Left lobe of liver (tissue), 2 donors: ENCODE data around the gene ADCYAP1R1. TPM values are rescaled to one million over a fixed set of nuclear protein-coding genes. Genes with fewer than 3 reads are reported as not detected.
"Not testable (repeated sequence)": the region's sequence is repeated elsewhere in the genome, so short reads cannot be mapped to it uniquely, and the experiment has no call there.

Experiments used
- ATAC-seq: fragments of 200-7000 bp; cut with Tn5 transposase; one replicate; pipeline ENCODE4 v1.9.1; 2020; ENCODE audit warnings: mild to moderate bottlenecking, moderate library complexity
- DNase-seq: peaks from one replicate; pipeline ENCODE4 v3.0.0-alpha.2; 2020; ENCODE audit warnings: low spot score
- total RNA-seq: library from RNA; stranded (reverse); gene quantifications from one replicate; pipeline ENCODE4 v1.2.1, GENCODE V29; 2021
- donor health status: DM: no; HTN: no; CAD: no; lungs with moderate emphysema.
- donor health status: DM: no; HTN: yes; CAD: no.

Gene ADCYAP1R1
- total RNA-seq, 1 donor from 2014 or later, result 0.65 TPM

- no peak for DNase-seq
- no peak for ATAC-seq
Measured at GRCh38 chr7:31123726-31124125, 71.6 kb downstream of the ADCYAP1R1 start.

DNA sequence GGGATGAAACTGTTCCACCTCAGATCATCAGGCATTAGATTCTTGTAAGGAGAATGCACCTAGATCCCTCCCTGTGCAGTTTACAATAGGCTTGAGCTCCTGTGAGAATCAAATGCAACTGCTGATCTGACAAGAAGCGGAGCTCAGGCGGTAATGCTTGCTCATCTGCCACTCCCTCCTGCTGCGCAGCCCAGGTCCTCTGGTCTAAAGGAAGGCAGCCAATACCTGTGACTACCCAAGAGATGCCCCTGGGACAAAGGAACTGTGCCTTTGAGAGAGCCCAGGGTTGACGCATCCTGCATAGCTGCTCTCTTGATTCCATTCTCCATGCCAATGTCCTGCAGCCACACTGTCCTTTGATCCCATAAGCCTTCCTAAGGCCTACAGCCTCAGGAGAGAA, 73.1 kb downstream of the ADCYAP1R1 start:
- no peak for ATAC-seq
- no peak for DNase-seq

DNA sequence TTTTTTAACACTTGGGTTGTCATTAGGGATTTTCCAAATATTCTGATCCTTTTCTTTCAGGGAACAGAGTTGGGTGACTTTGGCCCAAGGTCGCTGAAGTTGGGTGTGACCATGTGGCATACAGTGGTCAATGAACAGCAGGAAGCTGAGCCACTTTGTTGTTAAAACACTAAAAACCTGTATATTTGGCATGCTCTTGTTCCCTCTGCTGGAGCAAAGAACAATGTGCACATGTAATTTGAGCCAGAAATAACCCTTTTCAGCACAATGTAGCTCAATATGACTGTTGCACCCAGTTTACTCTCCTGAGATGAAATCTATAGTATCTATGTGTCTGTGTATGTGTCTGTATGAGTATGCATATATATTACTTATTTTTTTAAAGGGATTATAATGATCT, 74.9 kb downstream of the ADCYAP1R1 start:
- DNase-seq, result no peak
- ATAC-seq, result no peak

DNA sequence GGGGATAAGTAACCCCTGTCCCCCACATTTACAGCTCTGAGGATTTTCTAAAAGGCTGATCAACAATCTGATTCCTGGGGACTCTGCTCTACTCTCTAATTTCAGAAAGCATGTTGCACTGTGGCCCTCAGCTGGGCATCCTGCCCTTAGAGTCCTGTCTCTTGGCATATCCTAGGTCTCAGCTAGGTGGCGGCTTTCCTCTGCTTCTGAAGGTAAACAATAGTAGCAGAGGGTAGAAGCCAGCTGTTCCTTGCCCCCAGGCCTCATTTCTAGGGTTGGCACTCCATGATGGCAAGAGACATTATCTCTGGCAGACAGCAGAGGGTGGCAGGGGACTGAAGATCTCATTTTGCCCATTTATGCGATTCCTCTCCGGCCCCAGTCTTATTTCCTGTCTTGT, 77.0 kb downstream of the ADCYAP1R1 start:
- ATAC-seq (peak; percentile 84), DNase-seq (no peak)

- DNase-seq (no peak), ATAC-seq (no peak)
Measured at GRCh38 chr7:31133497-31133896, 81.4 kb downstream of the ADCYAP1R1 start.

DNA sequence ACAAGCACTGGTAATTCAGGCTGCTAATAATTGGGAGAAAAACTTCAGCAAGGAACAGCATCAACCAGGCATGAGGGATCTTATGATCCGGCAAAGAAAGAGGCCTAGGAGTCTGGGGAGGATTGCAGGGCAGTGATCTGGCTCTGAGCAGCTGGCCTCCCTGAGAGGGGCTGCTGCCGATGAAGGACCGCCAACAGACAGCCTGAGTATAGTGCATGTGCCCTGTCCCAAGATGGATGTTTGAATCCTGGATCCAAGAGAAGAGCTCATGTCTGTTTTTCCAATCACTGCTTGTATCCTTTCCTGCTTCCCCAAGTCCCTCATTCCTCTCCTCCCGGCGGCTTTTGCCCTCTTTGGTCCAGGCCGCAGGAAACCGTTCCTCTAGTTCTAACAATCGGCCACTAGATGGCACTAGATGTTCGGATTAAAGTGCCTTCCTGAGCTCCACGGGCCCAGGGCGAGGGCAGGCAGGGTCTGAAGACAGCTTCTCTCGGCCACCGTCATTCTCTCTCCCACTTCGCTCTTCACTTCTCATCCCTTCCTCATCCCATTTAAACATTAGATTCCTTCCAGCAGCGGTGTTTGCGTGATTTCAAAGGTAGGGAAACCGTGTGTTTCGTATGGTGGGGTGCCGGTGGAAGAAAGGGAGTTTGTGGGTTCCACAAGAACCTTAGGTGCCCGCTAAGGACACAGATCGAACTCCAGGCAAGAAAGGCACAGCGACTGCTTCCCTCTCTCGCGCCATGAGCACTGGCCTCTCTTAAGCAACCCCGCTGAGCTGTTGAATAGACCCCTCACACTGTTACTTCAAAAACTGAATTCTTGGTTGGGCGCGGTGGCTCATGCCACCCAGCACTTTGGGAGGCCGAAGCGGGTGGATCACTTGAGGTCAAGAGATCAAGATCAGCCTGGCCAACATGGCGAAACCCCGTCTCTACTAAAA, 82.4 kb downstream of the ADCYAP1R1 start:
- ATAC-seq, result peak; percentile 100
- DNase-seq, result peak; percentile 67

GRCh38 chr7:31137234-31137633, 85.1 kb downstream of the ADCYAP1R1 start:
- ATAC-seq, result no peak

DNA sequence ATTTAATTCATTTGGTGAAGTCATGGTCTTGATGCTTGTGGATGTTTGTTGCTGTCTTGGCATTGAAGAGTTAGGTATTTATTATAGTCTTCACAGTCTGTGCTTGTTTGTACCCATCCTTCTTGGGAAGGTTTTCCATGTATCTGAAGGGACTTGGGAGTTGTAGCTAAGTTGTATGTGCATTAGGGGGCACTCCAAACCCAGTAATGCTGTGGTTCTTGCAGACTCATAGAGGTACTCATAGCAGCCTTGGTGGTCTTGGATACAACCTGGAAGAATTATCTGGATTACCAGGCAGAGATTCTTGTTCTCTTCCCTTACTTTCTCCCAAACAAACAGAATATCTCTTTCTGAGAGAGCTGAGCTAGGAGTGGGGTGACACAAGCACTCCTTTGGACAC, 93.2 kb downstream of the ADCYAP1R1 start:
- no peak for DNase-seq
- no peak for ATAC-seq

More at GRCh38 chr7:31137234-31137633, 85.1 kb downstream of the ADCYAP1R1 start:
- DNase-seq, result no peak

DNA sequence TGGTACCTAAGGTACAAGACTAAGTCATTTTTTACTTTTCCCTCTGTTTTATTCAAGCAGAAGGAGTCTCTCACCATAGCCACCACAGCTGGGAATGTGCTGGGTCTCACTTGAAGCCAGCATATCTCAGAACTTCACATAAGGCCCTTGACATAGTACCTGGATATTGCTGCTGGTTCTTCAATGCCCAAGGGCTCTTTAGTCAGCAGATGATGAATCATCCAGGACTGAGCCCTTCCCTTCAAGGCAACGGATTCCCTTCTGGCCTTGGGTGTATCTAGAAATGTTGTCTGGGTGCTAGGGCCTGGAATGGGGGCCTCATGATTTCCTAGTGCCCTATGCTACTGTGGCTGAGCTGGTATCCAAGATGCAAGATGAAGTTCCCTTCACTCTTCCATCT, 93.9 kb downstream of the ADCYAP1R1 start:
- DNase-seq (no peak), ATAC-seq (no peak)

GRCh38 chr7:31146538-31146937, 94.4 kb downstream of the ADCYAP1R1 start:
- no peak for DNase-seq
- no peak for ATAC-seq

- ATAC-seq (no peak), DNase-seq (no peak)
Measured at GRCh38 chr7:31151849-31152248, 99.7 kb downstream of the ADCYAP1R1 start.

- DNase-seq, ATAC-seq: not testable (repeated sequence)
Measured at GRCh38 chr7:31153318-31153717, 101.2 kb downstream of the ADCYAP1R1 start.

DNA sequence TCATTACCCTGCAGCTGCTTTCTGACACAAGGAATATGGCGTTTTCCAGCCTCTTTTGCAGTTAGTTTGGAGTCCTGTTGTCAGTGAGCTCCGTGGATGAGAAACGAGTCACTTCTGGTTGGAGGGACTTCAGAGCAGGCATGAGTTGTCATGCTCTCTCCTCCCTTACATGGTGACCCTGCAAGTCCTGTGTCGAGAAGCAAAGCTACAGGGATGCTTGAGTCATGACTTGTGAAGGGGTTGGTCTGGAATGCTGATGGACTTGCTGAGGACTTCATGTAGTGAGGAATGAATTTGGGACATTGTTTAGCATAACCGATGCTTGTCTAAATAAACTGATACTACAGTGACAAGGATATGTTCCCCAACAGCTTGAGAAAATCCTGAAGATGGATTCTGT, 108.8 kb downstream of the ADCYAP1R1 start:
- DNase-seq (no peak), ATAC-seq (no peak)

Other genes with a start within 250 kb of the ADCYAP1R1 start
- gene AQP1, start 140.5 kb upstream of the ADCYAP1R1 start, total RNA-seq, result 16.6 TPM
- 0.83 TPM for gene GHRHR, start 88.4 kb upstream of the ADCYAP1R1 start, total RNA-seq